CD14-positive monocyte (primary cell): Measurements from ENCODE around the gene UBE4A. TPM values are rescaled to one million over a fixed set of nuclear protein-coding genes. Genes with fewer than 3 reads are reported as not detected.
A peak's percentile ranks its signal among the peaks of the same experiment; 100 is the strongest.

Experiments used
- DNase-seq, 3 donors: peaks; one replicate each; pipeline ENCODE4 v3.0.0-alpha.2; 2011 to 2022
- H2AFZ ChIP-seq: 2 replicates; pipeline ENCODE4 v1.6.0; 2012; ENCODE audit warnings: mild to moderate bottlenecking, low read depth, low read length, inconsistent platforms; ENCODE audit not compliant: insufficient read depth, poor library complexity, severe bottlenecking
- H3K27ac ChIP-seq, 2 donors: 1 replicate in 1 of 2; 2 replicates in 1 of 2; pipeline ENCODE4 v1.5.1; 2012 to 2013; ENCODE audit warnings: low read length in 2 of 2, control low read depth in 1 of 2, inconsistent platforms in 1 of 2, low read depth in 1 of 2, mild to moderate bottlenecking in 1 of 2
- H3K27me3 ChIP-seq, 2 donors: one replicate each; pipeline versions ENCODE4 v1.6.0 to v1.6.1; 2011 to 2013; ENCODE audit warnings: low read length in 2 of 2; ENCODE audit not compliant: control insufficient read depth in 2 of 2, insufficient read depth in 2 of 2
- H3K36me3 ChIP-seq, 2 donors: replicated peaks in 1 of 2; 1 replicate in 1 of 2; 2 replicates in 1 of 2; pipeline versions ENCODE4 v1.5.1 to v1.6.1; 2012 to 2013; ENCODE audit warnings: low read length in 2 of 2, control low read depth in 1 of 2, inconsistent platforms in 1 of 2, mild to moderate bottlenecking in 1 of 2; ENCODE audit not compliant: insufficient read depth in 2 of 2, control insufficient read depth in 1 of 2
- H3K4me1 ChIP-seq, 2 donors: 1 replicate in 1 of 2; 2 replicates in 1 of 2; pipeline versions ENCODE4 v1.5.1 to v1.6.1; 2012 to 2013; ENCODE audit warnings: low read length in 2 of 2, control low read depth in 1 of 2, inconsistent platforms in 1 of 2, mild to moderate bottlenecking in 1 of 2, moderate library complexity in 1 of 2; ENCODE audit not compliant: insufficient read depth in 2 of 2, control insufficient read depth in 1 of 2
- H3K4me2 ChIP-seq: replicated peaks from 2 replicates; pipeline ENCODE3; 2012; ENCODE audit warnings: low read length, moderate library complexity, mild to moderate bottlenecking; ENCODE audit not compliant: poor library complexity, severe bottlenecking; ENCODE audit errors: extremely low read depth
- H3K4me3 ChIP-seq, 3 experiments: fragments of 200-600 bp in 1 of 3; sonication (generic) in 1 of 3; replicated peaks in 1 of 3; 1 replicate in 2 of 3; 2 replicates in 1 of 3; pipeline ENCODE4 v1.5.1; 2011 to 2013; ENCODE audit warnings: low read length in 3 of 3, mild to moderate bottlenecking in 3 of 3, control low read depth in 2 of 3, low read depth in 2 of 3, inconsistent platforms in 1 of 3, moderate library complexity in 1 of 3
- H3K79me2 ChIP-seq: 2 replicates; pipeline ENCODE4 v1.6.0; 2012; ENCODE audit warnings: mild to moderate bottlenecking, control low read depth, inconsistent platforms, low read length, moderate library complexity; ENCODE audit not compliant: insufficient read depth
- H3K9ac ChIP-seq: 2 replicates; pipeline ENCODE4 v1.6.0; 2017; ENCODE audit warnings: low read length, mild to moderate bottlenecking; ENCODE audit not compliant: insufficient read depth, poor library complexity, severe bottlenecking
- H3K9me3 ChIP-seq, 2 donors: replicated peaks in 1 of 2; 1 replicate in 1 of 2; 2 replicates in 1 of 2; pipeline versions ENCODE4 v1.5.1 to v1.6.1; 2012 to 2013; ENCODE audit warnings: low read length in 2 of 2, control low read depth in 1 of 2; ENCODE audit not compliant: control insufficient read depth in 1 of 2, insufficient read depth in 1 of 2
- H4K20me1 ChIP-seq: 2 replicates; pipeline ENCODE4 v1.6.0; 2012; ENCODE audit warnings: mild to moderate bottlenecking, low read length, control low read depth, moderate library complexity; ENCODE audit not compliant: insufficient read depth
- H3K27ac Mint-ChIP-seq, 7 donors: one replicate each; pipeline ENCODE4 v1.8.0; 2020; ENCODE audit warnings: mild to moderate bottlenecking in 7 of 7, mixed read lengths in 7 of 7, moderate library complexity in 6 of 7, inconsistent platforms in 2 of 7
- H3K27me3 Mint-ChIP-seq, 3 donors: one replicate each; pipeline ENCODE4 v1.8.0; 2021 to 2022; ENCODE audit warnings: low read depth in 3 of 3, mild to moderate bottlenecking in 3 of 3, mixed read lengths in 3 of 3, moderate library complexity in 3 of 3, inconsistent platforms in 1 of 3
- H3K36me3 Mint-ChIP-seq, 2 donors: one replicate each; pipeline ENCODE4 v1.8.0; 2020; ENCODE audit warnings: mixed read lengths in 2 of 2, inconsistent platforms in 1 of 2, mild to moderate bottlenecking in 1 of 2
- H3K4me1 Mint-ChIP-seq: one replicate; pipeline ENCODE4 v1.8.0; 2020; ENCODE audit warnings: mild to moderate bottlenecking, mixed read lengths
- H3K4me3 Mint-ChIP-seq, 2 donors: one replicate each; pipeline ENCODE4 v1.8.0; 2020; ENCODE audit warnings: mild to moderate bottlenecking in 2 of 2, mixed read lengths in 2 of 2, moderate library complexity in 1 of 2
- H3K9me3 Mint-ChIP-seq, 7 donors: one replicate each; pipeline ENCODE4 v1.8.0; 2020 to 2022; ENCODE audit warnings: mixed read lengths in 7 of 7, mild to moderate bottlenecking in 6 of 7, moderate library complexity in 6 of 7, inconsistent platforms in 2 of 7
- WGBS: methylation state at CpG from one replicate; pipeline ENCODE4 v1.1.5; 2013; ENCODE audit warnings: missing lambda C conversion rate; ENCODE audit not compliant: insufficient coverage; 5-methylcytosine and 5-hydroxymethylcytosine counted together
- intact Hi-C, 2 donors: fragments of 100-400 bp; cut with micrococcal nuclease; formaldehyde crosslinking; loops; one replicate each; pipeline versions ENCODE4 v1.15.0 to v1.15.1; 2023
- polyA plus RNA-seq, 3 donors: library from polyadenylated mRNA; depleted of rRNA in 1 of 3; unstranded in 2 of 3; stranded (reverse) in 1 of 3; fragments of 300-500 nt in 2 of 3; fragments of >200 nt in 1 of 3; fragmentation: Illumina TruSeq in 2 of 3; gene quantifications; 1 replicate in 2 of 3; 2 replicates in 1 of 3; pipeline ENCODE4 v1.2.3, GENCODE V29; 2012 to 2021
- TF ChIP-seq, protein P1 (sequence below): fragments of 200-600 bp; IDR thresholded peaks from one replicate; pipeline ENCODE4 v1.8.0; 2022; ENCODE audit warnings: antibody characterized with exemption, mild to moderate bottlenecking

The UBE4A gene
- polyA plus RNA-seq, 3 donors: 21.6 to 33.9 (median 22.7) TPM

DNA sequence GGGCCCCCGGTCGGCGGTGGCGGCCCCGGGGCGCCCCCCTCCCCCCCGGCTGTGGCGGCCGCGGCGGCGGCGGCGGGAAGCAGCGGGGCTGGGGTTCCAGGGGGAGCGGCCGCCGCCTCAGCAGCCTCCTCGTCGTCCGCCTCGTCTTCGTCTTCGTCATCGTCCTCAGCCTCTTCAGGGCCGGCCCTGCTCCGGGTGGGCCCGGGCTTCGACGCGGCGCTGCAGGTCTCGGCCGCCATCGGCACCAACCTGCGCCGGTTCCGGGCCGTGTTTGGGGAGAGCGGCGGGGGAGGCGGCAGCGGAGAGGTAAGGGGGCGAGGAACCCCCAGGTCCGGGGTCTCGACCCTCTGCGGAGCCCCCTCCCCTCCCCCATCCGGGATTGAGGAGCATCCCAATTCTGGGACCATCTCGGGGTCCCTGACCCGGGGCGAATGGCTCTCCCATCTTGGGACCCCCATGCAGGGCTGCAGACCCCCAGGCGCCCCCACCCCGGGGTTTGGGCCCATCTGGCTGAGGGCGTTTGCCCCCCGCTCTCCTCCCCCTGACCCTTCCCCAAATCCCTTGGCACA, 77.3 kb downstream of the UBE4A start:
- H3K4me3 Mint-ChIP-seq: peak overlapping the region; percentile 93 to 96
- Histone ChIP-seq H3K4me2 (peak overlapping the region; percentile 84), H3K9ac (peak overlapping the region; percentile 77), H3K36me3 (peaks cover 0 to 1% of the 10 kb centered on the region in 2 donors), H4K20me1 (peaks cover 50% of the 10 kb centered on the region), H2AFZ (peak overlapping the region; percentile 93), H3K27me3 (no peaks in the 10 kb centered on the region), H3K4me1 (peaks cover 39 to 52% of the 10 kb centered on the region in 2 donors), H3K9me3 (no peaks in the 10 kb centered on the region), H3K27ac (peak overlapping the region; percentile 9 to 73), H3K79me2 (peaks cover 52% of the 10 kb centered on the region), H3K4me3 (peak overlapping the region; percentile 85 to 94 (median 92))
- no peaks in the 10 kb centered on the region for H3K9me3 Mint-ChIP-seq
- under 1% methylated on average over 44 of the region's 55 CpGs for WGBS
- H3K4me1 Mint-ChIP-seq: peaks cover 55% of the 10 kb centered on the region
- peaks cover 0 to 4% (median 0%) of the 10 kb centered on the region in 3 donors for H3K27me3 Mint-ChIP-seq
- intact Hi-C loops: loop anchor here (2.0 to 5.0 kb wide), 2 partner anchors 34 to 36 kb away; partner anchors contain the start of gene ATP5MG (in 2 of the 2)
- H3K36me3 Mint-ChIP-seq: peaks cover 3 to 6% of the 10 kb centered on the region in 2 donors
- TF ChIP-seq, protein P1, sequence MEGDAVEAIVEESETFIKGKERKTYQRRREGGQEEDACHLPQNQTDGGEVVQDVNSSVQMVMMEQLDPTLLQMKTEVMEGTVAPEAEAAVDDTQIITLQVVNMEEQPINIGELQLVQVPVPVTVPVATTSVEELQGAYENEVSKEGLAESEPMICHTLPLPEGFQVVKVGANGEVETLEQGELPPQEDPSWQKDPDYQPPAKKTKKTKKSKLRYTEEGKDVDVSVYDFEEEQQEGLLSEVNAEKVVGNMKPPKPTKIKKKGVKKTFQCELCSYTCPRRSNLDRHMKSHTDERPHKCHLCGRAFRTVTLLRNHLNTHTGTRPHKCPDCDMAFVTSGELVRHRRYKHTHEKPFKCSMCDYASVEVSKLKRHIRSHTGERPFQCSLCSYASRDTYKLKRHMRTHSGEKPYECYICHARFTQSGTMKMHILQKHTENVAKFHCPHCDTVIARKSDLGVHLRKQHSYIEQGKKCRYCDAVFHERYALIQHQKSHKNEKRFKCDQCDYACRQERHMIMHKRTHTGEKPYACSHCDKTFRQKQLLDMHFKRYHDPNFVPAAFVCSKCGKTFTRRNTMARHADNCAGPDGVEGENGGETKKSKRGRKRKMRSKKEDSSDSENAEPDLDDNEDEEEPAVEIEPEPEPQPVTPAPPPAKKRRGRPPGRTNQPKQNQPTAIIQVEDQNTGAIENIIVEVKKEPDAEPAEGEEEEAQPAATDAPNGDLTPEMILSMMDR: no peak
- peak overlapping the region in 6 of 7 donors; percentile 65 to 87 (median 76) for H3K27ac Mint-ChIP-seq
- peak in 1 of 3 donors; percentile 26 for DNase-seq

DNA sequence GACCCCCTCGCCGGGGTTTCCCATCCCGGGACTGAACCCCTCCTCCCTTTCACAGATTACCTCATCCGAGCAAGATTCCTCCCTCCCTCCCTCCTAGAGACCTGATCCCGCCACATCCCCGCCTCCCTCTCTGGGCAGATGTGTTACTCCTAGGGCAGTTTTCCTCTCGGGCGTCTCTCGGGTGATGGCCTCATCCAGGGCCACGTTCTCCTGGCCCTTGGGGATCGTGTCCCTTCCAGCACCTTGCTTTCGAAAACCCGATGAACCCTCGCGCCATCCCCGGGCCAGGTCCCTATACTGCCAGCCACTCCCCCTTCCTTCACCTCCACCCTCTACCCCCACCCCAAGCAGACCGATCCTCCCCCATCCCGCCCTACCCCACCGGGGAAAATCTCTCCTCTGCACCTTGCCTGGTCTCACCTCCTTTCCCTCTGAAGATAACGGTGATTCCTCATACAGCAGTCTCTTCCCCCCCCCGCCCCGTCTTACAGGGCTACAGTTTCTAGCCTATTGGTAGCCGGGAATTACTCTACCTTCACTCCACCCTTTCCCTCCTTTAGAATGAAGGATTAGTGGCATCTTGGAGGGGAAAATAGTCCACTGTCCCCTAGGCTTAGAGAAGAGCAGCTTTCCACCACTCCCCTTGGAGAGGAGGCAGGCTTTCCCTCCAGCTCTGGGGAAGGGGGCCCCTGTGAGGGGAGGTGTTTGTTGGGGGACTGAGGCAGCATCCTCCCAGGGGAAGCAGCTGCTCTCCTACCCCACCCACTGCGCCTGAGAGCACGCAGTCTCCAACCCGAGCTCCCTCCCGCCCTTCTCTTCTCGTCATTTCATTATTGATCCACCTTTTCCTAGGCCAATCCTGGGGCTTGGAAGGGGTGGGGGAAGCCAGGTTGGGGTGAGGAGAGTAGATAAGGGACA, 78.1 kb downstream of the UBE4A start:
- Mint-ChIP-seq H3K4me3 (peak overlapping the region; percentile 93 to 96), H3K4me1 (peaks cover 61% of the 10 kb centered on the region), H3K36me3 (peaks cover 4 to 6% of the 10 kb centered on the region in 2 donors), H3K27me3 (peaks cover 0 to 4% (median 0%) of the 10 kb centered on the region in 3 donors), H3K27ac (peak overlapping the region; percentile 73 to 90 (median 87)), H3K9me3 (no peaks in the 10 kb centered on the region)
- H3K27me3 ChIP-seq: no peaks in the 10 kb centered on the region
- peaks cover 58% of the 10 kb centered on the region for H4K20me1 ChIP-seq
- intact Hi-C loops: loop anchor here (2.0 to 5.0 kb wide), 2 partner anchors 35 to 37 kb away; partner anchors contain the start of gene ATP5MG (in 2 of the 2)
- H3K4me2 ChIP-seq: peak overlapping the region; percentile 84
- H3K9ac ChIP-seq: peak overlapping the region; percentile 77
- DNase-seq: peak in 1 of 3 donors; percentile 10
- 0% methylated on average over 16 of the region's 28 CpGs for WGBS
- H3K4me1 ChIP-seq: peaks cover 39 to 56% of the 10 kb centered on the region in 2 donors
- peaks cover 0 to 8% of the 10 kb centered on the region in 2 donors for H3K36me3 ChIP-seq
- TF ChIP-seq, protein P1: no peak
- peak overlapping the region; percentile 20 to 73 for H3K27ac ChIP-seq
- H3K4me3 ChIP-seq: peak overlapping the region; percentile 85 to 94 (median 92)
- H3K9me3 ChIP-seq: no peaks in the 10 kb centered on the region
- H3K79me2 ChIP-seq: peaks cover 59% of the 10 kb centered on the region
- H2AFZ ChIP-seq: peak overlapping the region; percentile 93
